GM19035 (cell line): Measurements from ENCODE around the gene ZHX3.

Experiments used
- ATAC-seq: cut with Tn5 transposase; IDR thresholded peaks from one replicate; pipeline ENCODE4 v1.9.1; 2021; ENCODE audit not compliant: unreplicated experiment

ZHX3 gene

DNA sequence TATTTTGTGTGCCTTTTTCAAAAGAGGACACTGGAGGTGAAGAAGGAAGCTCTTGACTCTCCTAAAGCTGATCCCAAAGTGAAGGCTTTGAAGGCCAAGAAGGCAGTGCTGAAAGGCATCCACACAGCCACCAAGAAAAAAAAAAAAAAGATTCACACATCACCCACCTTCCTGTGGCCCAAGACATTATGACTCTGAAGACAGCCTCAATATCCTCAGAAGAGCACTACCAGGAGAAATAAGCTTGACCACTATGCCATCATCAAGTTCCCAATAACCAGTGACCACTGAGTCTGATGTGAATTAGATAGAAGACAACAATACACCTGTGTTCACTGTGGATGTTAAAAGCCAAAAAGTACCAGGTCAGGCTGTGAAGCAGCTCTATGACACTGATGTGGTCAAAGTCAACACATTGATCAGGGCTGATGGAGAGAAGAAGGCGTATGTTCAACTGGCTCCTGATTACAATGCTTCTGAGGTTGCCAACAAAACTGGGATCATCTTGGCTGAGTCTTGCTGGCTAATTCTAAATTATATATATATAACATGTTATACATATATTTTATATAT is 120.8 kb downstream of the ZHX3 start:
- ATAC-seq: no peak

DNA sequence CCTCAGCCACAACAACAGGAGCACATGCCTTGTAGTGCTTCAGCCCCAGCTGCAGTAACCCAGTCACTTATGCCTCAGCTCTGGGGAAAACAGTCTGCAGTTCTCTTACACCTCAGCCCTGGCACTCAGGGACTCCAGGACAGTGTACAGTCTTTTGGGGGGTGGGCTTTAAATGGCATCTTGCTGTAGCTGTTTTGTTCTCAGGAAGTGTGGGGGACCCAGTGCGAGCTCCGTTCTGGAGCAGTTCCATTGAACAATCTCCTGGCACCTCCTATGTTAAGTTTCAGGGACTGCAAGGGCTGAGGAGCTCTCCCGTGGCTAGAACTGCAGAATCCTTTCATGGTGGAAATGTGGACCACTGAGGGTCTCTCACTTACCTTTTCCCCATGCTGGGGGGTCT is 125.0 kb downstream of the ZHX3 start:
- no peak for ATAC-seq

DNA sequence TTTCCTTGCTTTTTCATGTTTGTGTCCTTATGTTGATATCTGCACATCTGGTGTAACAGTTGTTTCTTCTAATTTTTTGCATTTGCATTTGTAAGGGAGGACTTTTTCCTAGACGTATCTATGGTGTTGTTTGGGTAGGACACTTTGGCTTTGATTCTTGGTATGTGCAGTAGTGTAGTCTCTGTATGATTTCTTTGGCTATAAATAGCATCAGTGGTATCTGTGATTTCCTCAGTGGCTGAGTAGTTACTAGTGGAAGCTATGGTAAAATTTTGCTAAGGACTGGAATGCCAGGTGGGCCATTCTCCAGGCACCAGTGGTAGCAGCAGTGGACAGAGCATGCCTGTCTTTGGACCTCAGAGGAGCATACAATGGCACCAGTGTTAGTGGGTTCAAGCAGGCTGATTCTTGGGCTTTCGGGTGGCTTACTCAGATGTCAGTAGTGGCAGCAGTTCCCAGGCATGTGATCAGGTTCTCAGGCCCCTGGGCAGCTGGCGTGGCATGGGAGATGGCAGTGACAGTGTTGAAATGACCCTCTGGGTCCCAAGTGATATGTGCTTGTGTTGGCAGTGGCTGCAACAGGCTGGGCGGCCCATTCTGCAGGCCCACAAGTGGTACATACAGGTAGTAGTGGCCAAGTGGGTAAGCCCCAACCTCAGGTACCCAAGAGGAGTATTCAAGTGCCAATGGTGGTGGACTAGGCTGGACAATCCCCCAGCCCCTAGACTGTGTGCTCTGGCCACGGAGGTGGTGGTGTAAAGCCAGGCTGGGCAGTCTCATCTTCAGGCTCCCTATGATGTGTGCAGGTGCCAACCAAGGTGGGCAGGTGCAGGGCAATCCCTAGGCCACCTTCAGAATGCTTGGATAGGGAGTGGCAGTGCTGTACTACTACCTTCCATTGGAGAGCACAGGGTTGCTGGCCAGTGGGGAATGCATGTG is 125.7 kb downstream of the ZHX3 start:
- ATAC-seq: no peak

DNA sequence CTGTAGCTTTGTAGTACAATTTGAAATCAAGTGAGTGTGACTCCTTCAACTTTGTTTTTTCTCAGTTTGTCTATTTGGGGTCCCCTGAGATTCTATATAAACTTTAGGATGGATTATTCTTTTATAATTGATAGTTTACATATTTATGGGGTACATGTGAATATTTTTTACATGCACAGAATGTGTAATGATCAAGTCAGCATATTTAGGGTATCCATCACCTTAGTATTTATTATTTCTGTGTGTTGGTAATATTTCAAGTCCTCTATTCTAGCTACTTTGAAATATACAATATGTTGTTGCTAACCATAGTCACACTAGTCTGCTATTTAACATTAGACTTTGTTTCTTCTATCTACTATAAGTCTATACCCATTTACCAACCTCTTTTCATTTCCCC is 129.9 kb downstream of the ZHX3 start:
- no peak for ATAC-seq

DNA sequence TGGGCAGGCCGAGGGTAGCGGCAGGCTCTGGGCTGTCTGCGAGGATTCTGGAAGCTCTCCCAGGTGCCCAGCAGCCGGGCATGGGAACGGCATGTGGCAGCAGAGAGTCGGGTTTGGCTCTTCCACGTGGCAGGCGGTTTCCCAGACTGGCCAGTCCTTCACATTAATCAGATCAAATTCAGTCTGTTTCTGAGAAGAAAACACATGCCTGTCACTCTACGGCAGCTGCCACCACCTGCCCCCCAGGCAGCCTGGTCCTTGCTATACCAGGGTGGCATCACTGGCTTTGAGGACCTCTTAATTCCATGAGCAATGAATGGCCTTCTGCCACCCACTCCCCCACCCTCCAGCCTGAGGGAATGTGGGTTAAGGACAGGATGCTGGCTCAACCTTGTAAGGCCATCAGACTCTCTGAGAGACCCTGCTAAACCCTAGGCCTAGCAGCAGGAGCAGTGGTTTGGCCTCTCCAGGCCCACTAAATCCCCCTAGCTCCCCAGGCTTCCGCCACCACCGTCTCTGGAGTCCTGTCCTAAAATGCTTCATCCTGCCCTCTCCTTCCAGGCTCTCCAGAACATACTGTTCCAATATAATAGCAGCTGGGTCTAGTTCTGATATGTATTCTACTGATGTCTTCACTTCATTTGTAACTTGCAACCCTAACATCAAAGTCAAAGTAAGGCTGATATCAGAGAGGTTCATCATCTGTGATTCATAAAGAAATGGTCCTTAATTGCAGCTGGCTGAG is 132.3 kb downstream of the ZHX3 start:
- no peak for ATAC-seq

DNA sequence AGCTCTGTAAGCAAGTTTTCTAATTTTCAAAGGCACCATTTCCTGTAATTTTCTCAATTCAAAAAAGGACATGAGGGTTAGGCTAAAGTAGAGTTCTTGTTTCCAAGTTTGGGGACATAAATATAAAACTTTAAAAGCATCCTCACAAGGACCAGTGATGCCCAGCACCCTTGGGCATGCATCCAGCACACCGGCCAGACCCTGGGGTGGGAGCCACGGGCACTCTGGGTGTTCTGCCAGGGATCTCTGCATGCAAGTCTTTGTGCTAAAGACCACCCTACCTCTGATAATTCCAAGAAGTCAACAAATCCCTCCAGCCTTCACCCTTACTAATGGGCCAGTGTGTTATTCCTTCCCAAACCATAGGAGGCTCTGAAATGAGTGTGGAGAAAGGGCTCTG is 133.7 kb downstream of the ZHX3 start:
- no peak for ATAC-seq

DNA sequence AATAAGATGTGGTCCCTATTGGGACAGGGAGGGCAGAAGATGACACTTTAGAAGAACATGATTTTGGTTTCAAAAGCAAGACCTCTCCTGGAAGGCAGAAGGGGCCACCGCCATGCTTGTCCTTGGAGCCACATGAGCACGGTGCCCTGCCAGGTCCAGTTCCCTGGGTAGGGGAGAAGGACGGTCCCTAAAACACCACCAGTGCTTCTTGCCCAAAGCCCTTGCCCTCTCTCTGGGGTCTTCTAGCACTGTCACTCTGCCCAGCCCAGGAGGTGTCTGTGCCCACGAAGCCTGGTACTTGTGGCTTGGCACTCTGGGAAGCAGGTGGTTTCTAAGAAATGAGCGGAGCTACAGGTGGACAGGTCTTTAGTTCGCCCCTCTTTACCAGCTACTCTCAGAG is 134.1 kb downstream of the ZHX3 start:
- no peak for ATAC-seq

DNA sequence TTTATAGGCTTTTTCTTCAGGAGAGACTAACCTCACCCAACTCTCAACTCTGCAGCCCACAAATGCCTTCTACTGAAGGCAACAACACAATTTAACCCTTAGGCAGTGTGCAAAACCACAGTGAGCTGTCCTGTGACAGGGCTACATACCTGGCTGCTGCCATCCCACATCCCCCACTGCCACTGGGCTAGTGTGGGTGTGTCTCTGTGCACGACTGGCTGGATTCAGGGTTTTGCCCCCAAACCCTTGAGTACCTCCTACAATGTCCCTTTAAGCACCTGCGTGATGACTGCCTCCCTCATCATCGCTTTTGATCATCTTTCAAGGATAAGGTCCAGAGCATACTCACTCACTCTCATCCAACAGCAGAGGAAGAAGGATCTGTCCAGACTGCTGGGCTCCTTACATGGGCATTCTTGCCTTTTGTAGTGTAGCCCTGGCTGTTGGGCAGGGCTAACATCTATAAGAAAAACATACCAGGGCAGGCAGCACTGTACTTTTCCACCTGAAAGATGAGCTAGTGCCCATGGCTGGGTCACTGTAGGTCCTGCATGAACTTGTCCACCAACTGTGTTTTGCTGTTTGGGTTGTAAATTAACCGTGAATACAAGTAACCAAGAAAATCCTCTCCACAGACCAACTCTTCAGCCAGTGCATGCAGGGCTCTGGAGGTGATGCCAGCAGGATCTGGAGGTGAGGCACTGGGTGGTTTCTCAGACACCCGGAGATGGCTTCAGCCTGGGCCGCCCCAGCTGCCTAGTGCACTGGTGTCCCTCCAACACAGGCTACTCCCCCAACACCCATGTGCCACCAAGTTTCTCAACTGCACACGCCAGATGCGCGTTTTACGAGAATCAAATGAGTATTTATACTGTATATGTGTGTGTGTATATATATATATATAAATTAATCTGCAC is 135.0 kb downstream of the ZHX3 start:
- no peak for ATAC-seq

DNA sequence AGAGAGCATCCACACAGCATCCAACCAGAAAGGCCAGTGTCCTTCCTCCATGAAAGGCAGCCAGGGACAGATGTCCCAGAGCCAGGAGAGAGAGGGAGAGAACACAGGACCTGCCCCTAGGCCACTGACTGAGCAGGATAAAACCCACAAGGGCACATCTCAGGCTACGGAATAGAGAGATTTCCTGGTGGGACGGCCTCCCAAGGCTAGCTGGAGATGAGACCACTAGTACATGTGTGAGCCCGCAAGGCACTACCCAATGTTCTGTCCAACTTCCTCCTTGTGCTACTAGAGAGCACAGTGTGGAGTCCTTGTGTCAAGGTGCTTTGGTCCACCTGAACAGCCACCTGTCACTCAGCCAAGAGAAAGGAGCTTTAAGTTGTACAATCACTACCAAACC is 136.0 kb downstream of the ZHX3 start:
- ATAC-seq: no peak

DNA sequence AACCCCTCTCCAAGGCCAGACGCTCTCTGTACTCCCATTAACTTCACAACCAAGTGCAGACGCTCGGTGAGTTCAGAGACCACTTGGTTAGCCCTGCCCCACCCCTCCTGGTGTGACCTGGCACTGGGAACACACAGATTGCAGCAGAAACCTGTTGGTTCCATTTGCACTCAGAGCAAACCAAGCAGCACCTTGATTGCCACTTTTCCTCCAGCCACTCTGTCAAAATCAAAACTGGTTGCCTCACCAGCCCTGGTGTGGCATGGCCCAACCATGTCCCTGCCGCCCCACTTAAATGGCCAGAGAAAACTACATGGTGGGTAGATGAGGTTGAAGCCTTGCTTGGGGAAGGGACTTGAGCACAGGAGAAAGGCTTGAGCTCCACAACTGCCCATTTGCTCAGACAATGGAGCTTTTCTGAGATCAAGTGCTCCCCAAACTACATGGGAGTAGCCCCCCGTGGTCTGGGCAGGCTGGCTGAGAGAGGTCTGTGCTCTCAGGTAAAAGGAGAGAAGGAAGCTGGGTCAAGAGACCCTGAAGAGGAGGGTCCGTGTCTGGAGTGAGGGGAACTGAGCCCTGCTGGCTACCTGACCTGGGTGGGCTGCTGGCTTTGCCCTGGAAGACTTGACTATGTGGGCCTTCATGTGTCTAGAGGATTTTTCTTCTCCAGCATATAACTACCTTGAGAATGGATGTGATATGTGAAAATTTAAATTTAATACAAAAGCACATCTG is 136.8 kb downstream of the ZHX3 start:
- ATAC-seq: no peak

DNA sequence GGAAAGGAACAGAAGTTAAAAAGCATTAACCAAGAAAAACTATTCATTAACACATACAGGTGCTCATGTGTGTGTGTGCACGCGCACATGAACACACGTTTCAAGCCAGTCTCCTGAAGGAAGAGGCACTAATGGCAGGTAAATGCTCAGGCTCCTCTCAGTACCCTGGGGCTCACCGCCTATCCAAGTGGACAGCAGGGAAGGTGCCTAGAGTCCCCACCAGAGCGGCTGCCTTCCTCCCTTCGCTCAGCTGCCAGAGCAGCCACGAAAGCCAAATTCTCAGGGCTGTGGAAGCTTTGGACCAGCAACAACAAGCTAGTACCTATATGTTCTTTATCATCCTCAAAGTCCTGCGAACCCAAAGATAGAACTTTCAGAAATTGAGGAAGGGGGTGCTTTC is 137.6 kb downstream of the ZHX3 start:
- ATAC-seq: no peak

DNA sequence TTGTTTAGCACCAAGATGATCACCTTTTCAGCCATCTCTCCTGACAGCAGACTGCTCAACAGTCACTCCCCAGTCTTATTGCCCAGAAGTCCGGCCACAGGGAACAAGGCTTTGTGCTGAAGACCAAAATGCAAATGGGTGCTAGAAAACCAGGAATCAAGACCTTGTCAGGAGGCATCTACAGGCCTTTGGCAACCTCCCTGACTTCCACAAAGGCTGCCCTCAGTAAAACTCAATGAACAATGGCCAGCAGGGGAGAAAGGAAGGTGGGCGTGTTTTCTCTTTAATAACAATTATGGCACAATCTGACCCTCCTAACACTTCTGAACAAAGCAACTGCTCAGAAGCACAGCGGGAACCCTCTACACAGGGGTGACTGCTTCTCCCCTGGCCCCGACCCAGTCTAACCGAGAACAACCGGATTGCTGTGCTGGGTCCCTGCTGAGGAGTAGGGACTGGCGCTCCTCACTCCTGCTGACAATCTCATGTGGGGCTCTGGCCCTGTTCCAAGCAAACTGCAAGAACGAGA is 138.6 kb downstream of the ZHX3 start:
- no peak for ATAC-seq

DNA sequence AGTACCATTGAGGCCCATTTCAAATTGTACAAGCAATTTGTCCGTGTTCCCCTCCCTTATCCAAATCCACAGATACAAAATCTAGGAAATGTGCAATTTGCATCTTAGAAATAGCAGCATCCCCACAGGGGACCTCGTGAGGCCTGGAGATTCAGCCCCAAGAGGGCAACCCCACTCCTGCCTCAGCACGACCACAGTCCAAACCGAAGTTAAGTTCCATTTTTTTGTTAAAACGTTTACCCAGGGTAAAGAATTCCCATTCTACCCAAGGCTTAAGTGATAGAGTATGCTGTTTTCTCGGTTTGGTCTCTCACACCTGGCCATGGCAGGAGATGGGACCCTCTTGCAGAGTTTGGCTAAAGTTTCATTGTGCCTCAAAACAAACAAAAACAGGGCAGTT is 139.0 kb downstream of the ZHX3 start:
- ATAC-seq: no peak

DNA sequence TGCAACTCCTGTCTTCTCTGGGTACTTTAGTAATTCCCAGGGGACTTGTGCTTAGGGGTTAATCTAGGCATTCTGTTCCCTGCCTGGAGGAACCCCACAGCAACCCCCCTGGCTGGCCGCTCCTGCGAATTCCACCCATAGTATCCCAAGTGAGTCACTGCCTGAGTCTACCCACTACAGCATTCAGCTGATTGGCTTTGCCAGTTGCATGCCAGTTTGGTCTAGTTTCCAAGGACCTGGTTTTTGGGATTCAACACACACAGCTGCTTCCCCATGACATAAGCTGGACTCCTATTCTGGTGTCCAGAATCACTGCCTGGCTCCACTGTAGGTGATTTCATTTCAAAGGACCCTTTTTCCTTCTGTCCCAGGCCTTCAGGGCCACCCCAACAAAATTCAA is 139.9 kb downstream of the ZHX3 start:
- no peak for ATAC-seq

DNA sequence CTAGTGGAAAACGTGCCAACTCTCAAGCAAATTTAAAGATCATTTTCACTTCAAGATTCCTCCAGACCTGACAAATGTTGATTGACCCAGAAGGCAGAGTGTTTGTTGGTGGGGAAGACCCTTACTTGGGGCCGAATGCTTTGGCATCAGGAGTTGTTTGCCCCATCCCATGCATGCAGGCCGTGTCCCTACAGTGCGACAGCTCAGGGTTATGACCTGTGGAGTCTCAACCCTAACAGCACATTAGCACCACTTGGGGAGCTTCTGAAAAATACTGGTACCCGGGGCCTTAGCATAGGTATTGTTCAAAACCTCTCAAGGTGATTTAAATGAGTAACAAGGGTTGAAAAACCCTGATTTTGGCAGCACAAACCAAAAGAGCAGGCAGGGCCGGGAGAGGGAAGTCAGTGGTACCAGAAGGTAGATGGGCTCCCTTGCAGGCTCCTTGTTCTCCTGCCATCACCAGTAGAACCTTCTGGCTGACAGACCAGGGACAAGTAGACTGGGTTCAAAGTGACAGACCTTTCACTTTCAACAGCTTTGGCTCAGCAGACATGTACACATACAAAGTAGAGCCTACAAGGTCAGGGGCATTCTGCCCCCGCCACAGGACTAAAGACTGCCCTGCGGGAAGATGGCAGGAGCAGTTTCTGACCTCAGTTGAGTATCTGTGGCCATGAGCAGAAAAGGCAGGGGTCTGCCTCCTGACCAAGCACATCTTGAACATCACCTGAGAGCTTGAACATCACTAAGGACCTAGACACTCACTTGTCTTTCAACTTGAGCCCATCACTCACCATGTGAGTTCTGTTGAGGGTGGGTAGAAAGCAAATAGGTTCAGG is 140.6 kb downstream of the ZHX3 start:
- no peak for ATAC-seq

DNA sequence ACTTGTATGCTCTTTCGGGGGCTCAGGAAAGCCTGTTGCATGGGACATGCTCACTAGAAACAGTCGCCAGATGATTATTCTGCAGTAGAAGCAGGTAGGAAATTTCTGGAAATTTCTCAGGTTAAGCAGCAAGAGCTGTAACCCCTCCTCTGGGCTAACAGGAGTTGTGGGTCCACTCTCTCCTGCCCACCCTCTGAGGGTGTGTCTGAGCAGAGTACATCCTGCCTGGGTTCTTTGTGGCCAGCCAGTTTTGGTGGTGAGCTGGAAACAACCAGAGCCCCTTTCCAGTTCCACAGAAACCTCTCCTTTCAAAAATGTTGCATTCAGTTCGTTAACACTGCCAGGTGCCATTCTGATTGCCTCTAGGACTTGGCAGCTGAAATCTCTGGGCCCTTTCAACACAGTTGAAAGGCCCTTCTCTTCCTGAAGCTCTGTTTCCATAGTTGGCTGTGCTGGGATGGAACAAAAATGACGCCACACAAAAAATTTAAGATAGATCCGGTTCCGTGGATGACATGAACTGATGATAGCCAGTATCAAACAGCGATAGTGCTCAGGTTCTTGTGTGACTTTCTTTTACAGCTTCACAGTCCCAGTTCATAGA is 141.7 kb downstream of the ZHX3 start:
- no peak for ATAC-seq

DNA sequence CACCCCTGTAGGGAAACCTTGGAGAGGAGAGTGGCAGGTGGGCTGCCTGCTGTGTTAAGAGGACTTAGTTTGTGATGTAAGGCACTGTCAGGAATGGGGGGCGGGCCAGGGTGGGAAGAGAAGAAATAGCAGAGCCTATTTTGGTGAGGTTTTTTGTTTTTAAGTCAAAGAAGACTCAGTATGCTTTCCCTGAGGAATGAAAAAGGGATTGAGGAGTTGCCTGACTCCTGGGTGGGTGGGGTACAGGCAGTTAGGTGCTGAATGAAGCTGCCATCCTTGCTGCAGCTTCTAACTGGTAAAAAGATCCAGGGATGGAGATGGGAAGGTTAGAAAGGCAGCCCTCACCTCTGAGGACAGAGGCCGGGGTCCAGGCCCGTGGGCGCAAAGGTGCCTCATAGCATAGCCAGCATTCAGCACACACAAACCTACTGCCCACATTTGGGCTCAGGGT is 142.3 kb downstream of the ZHX3 start:
- ATAC-seq: no peak

DNA sequence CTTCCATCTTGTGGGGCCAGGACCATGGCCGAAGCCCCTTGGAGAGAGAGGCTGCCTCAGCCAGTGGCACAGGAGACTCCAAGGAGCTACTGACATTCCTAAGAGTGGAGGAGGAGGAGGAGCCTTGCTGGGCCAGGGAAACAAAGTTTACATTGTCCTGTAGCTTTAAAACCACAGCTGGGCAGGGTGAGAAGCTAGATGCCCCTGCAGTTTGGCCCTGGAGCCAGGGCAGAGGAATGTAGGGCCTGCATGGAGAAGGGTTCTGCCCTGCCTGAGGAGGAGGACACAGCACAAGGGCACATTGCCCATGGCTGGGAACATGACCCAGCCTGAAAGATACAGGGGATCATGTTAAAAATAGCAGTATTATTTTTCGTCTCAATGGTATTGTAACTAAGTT is 142.7 kb downstream of the ZHX3 start:
- ATAC-seq: no peak

DNA sequence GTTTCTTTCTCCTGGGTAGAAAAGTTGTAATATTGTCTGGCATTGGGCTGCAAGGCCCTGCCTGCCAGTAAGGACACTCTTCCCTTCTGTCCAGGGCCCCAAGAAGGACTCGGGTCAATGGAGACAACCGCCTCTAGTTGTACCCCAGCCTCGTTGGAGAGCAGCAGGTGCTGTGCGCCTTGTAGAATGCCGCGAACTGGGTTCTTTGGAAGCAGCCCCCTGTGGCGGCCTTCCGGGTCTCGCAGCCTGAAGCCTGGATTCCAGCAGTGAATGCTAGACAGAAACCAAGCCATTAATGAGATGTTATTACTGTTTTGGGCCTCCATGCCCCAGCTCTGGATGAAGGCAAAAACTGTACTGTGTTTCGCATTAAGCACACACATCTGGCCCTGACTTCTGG is 143.2 kb downstream of the ZHX3 start:
- no peak for ATAC-seq
